Endothelial cell of umbilical vein (primary cell): ENCODE measurements around the gene PCDHGA1. TPM values are rescaled to one million over a fixed set of nuclear protein-coding genes. Genes with fewer than 3 reads are reported as not detected.

ENCODE experiments used
- BruUV-seq: library from RNA; stranded (reverse); fragments of 400-500 nt; replicated peaks from 2 replicates; lab custom pipeline; 2021; lab: Mats Ljungman, UMichigan
- CTCF ChIA-PET: fragments of 300-600, 350-600 bp; sonication (Branson Sonifier 250); formaldehyde crosslinking; loops from one replicate; lab custom pipeline; 2021; ENCODE audit warnings: antibody characterized with exemption, inconsistent platforms; lab: Charles Lee
- POLR2A ChIA-PET: fragments of 300-600, 350-600 bp; sonication (Branson Sonifier 250); formaldehyde crosslinking; loops from one replicate; lab custom pipeline; 2021; ENCODE audit warnings: antibody characterized with exemption, inconsistent platforms; lab: Charles Lee
- DNase-seq: peaks from one replicate; pipeline ENCODE4 v3.0.0-alpha.2; 2011; ENCODE audit warnings: low read depth, low spot score
- FAIRE-seq: peaks from 2 replicates; lab custom pipeline; 2011; peaks lifted over from hg19 to GRCh38; lab: Jason Lieb, UNC
- H2AFZ ChIP-seq: 2 replicates; pipeline ENCODE4 v1.6.0; 2012; ENCODE audit warnings: low read depth, low read length, control low read depth, inconsistent platforms
- H3K27ac ChIP-seq: 2 replicates; pipeline ENCODE4 v1.5.1; 2011; ENCODE audit warnings: low read depth, mild to moderate bottlenecking, control low read depth, low read length, moderate library complexity; ENCODE audit not compliant: insufficient read depth
- H3K27me3 ChIP-seq, 2 experiments: 2 replicates each; pipeline versions ENCODE4 v1.6.0 to v1.6.1; 2011; ENCODE audit warnings: low read length in 2 of 2, mixed read lengths in 1 of 2; ENCODE audit not compliant: control insufficient read depth in 2 of 2, insufficient read depth in 2 of 2
- H3K36me3 ChIP-seq, 2 experiments: 2 replicates in 1 of 2; 3 replicates in 1 of 2; pipeline ENCODE4 v1.5.1; 2011; ENCODE audit warnings: low read length in 2 of 2, mild to moderate bottlenecking in 1 of 2, moderate library complexity in 1 of 2; ENCODE audit not compliant: control insufficient read depth in 2 of 2, insufficient read depth in 2 of 2; ENCODE audit errors: extremely low read depth in 1 of 2
- H3K4me1 ChIP-seq: 3 replicates; pipeline ENCODE4 v1.5.1; 2011; ENCODE audit warnings: mild to moderate bottlenecking, low read length; ENCODE audit not compliant: control insufficient read depth, insufficient read depth; ENCODE audit errors: extremely low read depth
- H3K4me2 ChIP-seq: 2 replicates; pipeline ENCODE4 v1.6.1; 2011; ENCODE audit warnings: low read length, control low read depth, mixed read lengths; ENCODE audit not compliant: insufficient read depth
- H3K4me3 ChIP-seq, 3 experiments: fragments of 200-600 bp in 1 of 3; sonication (generic), shearing (Covaris generic) in 1 of 3; replicated peaks in 1 of 3; 2 replicates each; pipeline ENCODE4 v1.5.1; 2011 to 2016; ENCODE audit warnings: control low read depth in 3 of 3, low read length in 3 of 3, mild to moderate bottlenecking in 2 of 3, inconsistent platforms in 1 of 3, low read depth in 1 of 3, moderate library complexity in 1 of 3; ENCODE audit not compliant: insufficient read depth in 1 of 3
- H3K79me2 ChIP-seq: 2 replicates; pipeline ENCODE4 v1.6.0; 2012; ENCODE audit warnings: low read length, inconsistent platforms; ENCODE audit not compliant: control insufficient read depth, insufficient read depth
- H3K9ac ChIP-seq: replicated peaks from 2 replicates; pipeline ENCODE3; 2011; ENCODE audit warnings: low read length, control low read depth; ENCODE audit not compliant: insufficient read depth; ENCODE audit errors: extremely low read depth
- H3K9me1 ChIP-seq: replicated peaks from 3 replicates; pipeline ENCODE4 v1.6.0; 2011; ENCODE audit warnings: mild to moderate bottlenecking, low read length; ENCODE audit not compliant: control insufficient read depth, insufficient read depth; ENCODE audit errors: extremely low read depth
- H3K9me3 ChIP-seq: replicated peaks from 2 replicates; pipeline ENCODE4 v1.5.1; 2012; ENCODE audit warnings: low read length, inconsistent platforms; ENCODE audit not compliant: control insufficient read depth, insufficient read depth
- H4K20me1 ChIP-seq: replicated peaks from 2 replicates; pipeline ENCODE3; 2011; ENCODE audit warnings: mild to moderate bottlenecking, low read length; ENCODE audit not compliant: control insufficient read depth, insufficient read depth; ENCODE audit errors: extremely low read depth
- EZH2 ChIP-seq: IDR thresholded peaks from 2 replicates; pipeline ENCODE4 v1.6.1; 2012; ENCODE audit warnings: borderline replicate concordance, low read depth, mild to moderate bottlenecking, moderate library complexity, low read length, inconsistent platforms; ENCODE audit not compliant: severe bottlenecking
- FOS ChIP-seq: IDR thresholded peaks from 2 replicates; pipeline ENCODE4 v1.6.1; 2011; ENCODE audit warnings: mild to moderate bottlenecking, low read length, moderate library complexity, borderline replicate concordance; ENCODE audit not compliant: insufficient read depth
- JUN ChIP-seq: IDR thresholded peaks from 2 replicates; pipeline ENCODE4 v1.6.1; 2011; ENCODE audit warnings: borderline replicate concordance, low read depth; ENCODE audit not compliant: insufficient read length, insufficient read depth
- POLR2A ChIP-seq: IDR thresholded peaks from 2 replicates; pipeline ENCODE4 v1.6.1; 2012; ENCODE audit warnings: low read depth, mild to moderate bottlenecking, control low read depth, low read length
- dilution Hi-C: fragments of 300-500 bp; cut with MboI; formaldehyde crosslinking; loops from one replicate; pipeline ENCODE4 v1.15.0; 2019; ENCODE audit warnings: low sequenced_read_pairs; ENCODE audit not compliant: extremely low pct_ligation_motif_present
- intact Hi-C: fragments of 100-400 bp; cut with micrococcal nuclease; formaldehyde crosslinking; loops from one replicate; pipeline ENCODE4 v1.10.0; 2022
- polyA plus RNA-seq, 4 experiments: library from polyadenylated mRNA; depleted of rRNA in 3 of 4; stranded (reverse) in 3 of 4; unstranded in 1 of 4; fragments of >200 nt; gene quantifications; 2 replicates each; pipeline versions ENCODE4 v1.2.1 to v1.2.3, GENCODE V29; 2011 to 2012; ENCODE audit warnings: missing spikeins in 1 of 4
- total RNA-seq: library from RNA; stranded (reverse); gene quantifications from 2 replicates; pipeline ENCODE4 v1.2.3, GENCODE V29; 2021
- TF ChIP-seq, protein P1 (sequence below), 2 donors: IDR thresholded peaks; 1 replicate in 1 of 2; 2 replicates in 1 of 2; pipeline ENCODE4 v1.5.1; 2011; ENCODE audit warnings: low read length in 2 of 2, mild to moderate bottlenecking in 2 of 2, moderate library complexity in 2 of 2, control low read depth in 1 of 2, inconsistent platforms in 1 of 2, low read depth in 1 of 2; ENCODE audit not compliant: insufficient read depth in 1 of 2; ENCODE audit errors: extremely low read depth in 1 of 2
- TF ChIP-seq, protein P2 (sequence below): IDR thresholded peaks from 2 replicates; pipeline ENCODE4 v1.6.1; 2011; ENCODE audit not compliant: insufficient read depth, insufficient read length

The PCDHGA1 gene
- total and polyA plus RNA-seq, 2 donors (not counting 3 experiments of a cell fraction or from before 2014, with no cell fraction given), result 0.22 to 0.44 TPM

DNA sequence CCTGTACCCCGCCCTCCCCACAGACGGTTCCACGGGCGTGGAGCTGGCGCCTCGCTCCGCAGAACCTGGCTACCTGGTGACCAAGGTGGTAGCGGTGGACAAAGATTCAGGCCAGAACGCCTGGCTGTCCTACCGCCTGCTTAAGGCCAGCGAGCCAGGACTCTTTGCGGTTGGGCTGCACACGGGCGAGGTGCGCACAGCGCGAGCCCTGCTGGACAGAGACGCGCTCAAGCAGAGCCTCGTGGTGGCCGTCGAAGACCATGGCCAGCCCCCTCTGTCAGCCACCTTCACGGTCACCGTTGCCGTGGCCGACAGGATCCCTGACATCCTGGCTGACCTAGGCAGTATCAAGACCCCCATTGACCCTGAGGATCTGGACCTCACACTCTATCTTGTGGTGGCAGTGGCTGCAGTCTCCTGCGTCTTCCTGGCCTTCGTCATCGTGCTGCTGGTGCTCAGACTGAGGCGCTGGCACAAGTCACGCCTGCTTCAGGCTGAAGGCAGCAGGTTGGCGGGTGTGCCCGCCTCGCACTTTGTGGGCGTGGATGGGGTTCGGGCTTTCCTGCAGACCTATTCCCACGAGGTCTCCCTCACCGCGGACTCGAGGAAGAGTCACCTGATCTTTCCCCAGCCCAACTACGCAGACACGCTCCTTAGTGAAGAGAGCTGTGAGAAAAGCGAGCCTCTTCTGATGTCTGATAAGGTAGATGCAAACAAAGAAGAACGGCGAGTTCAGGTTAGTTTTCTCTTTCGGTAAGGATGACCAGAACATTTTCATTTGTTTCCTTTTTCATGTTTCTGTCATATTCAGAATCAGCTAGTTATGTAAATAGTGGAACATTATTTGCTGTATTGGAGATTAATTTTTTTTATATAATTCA is 35.9 kb downstream of the PCDHGA1 start:
- BruUV-seq, result no TSS peak
- CTCF ChIA-PET, result interaction anchor here (0.8 to 1.3 kb wide), 2 partner anchors 22 to 36 kb away, joined by 3 read pairs; partner anchors contain the start of genes PCDHGA1 and PCDHGA3
- Histone ChIP-seq H3K79me2 (no peaks in the 10 kb centered on the region), H3K9me3 (peaks cover 2% of the 10 kb centered on the region), H3K9me1 (no peaks in the 10 kb centered on the region), H2AFZ (no peak overlapping the region), H3K4me1 (no peaks in the 10 kb centered on the region), H3K27me3 (peaks cover 52 to 90% of the 10 kb centered on the region in 2 experiments), H3K36me3 (no peaks in the 10 kb centered on the region), H4K20me1 (no peaks in the 10 kb centered on the region), H3K9ac (no peak overlapping the region), H3K4me3 (no peak overlapping the region), H3K27ac (no peak overlapping the region), H3K4me2 (no peak overlapping the region)
- TF ChIP-seq FOS (no peak), EZH2 (peak; percentile 39)
- dilution Hi-C loops (no loop called here), intact Hi-C loops (no loop called here)
- POLR2A ChIA-PET, result no interaction called here
- FAIRE-seq, result no peak
- DNase-seq, result no peak

DNA sequence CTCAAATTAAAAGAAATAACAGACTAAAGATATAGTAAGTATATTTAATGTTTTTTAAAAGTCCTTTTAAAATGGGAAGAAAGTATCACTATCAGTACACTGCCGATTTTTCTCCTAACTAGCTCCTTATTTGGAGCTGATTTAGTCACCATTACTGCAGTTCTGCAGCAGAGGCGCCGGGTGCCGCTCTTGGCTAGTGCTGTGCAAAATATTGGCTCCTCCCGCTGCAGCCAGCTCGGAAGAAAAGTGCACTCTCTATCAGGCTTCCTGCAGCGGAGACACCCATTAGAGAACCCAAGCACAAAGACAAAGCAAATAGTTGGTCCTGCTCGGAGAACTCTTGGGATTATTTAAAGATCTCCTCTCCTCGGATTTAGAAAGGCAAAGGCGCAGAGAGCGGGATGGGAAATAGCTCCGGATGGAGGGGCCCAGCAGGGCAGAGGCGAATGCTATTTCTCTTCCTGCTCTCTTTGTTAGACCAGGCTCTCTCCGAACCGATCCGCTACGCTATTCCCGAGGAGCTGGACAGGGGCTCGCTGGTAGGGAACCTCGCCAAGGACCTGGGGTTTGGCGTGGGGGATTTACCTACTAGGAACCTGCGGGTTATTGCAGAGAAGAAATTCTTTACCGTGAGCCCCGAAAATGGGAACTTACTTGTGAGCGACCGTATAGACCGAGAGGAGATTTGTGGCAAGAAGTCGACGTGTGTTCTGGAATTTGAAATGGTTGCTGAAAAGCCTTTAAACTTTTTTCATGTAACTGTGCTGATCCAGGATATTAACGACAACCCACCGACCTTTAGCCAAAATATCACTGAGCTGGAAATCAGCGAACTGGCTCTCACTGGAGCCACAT is 39.9 kb downstream of the PCDHGA1 start, which contains the start of gene PCDHGB3:
Gene PCDHGB3 (plus strand): TSS at position 249 of the 855 bp plus-strand sequence. CDS start 153 bp downstream, at position 402.
- intact Hi-C loops, result loop anchor here (1.0 to 5.0 kb wide), 2 partner anchors 52 to 191 kb away; partner anchors contain the start of gene PCDHGA11
- peaks cover 40 to 91% of the 10 kb centered on the region in 2 experiments for H3K27me3 ChIP-seq
- peaks cover under 1% of the 10 kb centered on the region for H3K9me3 ChIP-seq
- TF ChIP-seq POLR2A, result no peak
- TF ChIP-seq, protein P1, sequence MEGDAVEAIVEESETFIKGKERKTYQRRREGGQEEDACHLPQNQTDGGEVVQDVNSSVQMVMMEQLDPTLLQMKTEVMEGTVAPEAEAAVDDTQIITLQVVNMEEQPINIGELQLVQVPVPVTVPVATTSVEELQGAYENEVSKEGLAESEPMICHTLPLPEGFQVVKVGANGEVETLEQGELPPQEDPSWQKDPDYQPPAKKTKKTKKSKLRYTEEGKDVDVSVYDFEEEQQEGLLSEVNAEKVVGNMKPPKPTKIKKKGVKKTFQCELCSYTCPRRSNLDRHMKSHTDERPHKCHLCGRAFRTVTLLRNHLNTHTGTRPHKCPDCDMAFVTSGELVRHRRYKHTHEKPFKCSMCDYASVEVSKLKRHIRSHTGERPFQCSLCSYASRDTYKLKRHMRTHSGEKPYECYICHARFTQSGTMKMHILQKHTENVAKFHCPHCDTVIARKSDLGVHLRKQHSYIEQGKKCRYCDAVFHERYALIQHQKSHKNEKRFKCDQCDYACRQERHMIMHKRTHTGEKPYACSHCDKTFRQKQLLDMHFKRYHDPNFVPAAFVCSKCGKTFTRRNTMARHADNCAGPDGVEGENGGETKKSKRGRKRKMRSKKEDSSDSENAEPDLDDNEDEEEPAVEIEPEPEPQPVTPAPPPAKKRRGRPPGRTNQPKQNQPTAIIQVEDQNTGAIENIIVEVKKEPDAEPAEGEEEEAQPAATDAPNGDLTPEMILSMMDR (IDR thresholded peaks at IDR 0.05; ENCODE audit: extremely low read depth in 1 of 2, insufficient read depth in 1 of 2, low read depth in 1 of 2, low read length in 2 of 2), result peak in 1 of 2 donors; percentile 24
- TF ChIP-seq, protein P2, sequence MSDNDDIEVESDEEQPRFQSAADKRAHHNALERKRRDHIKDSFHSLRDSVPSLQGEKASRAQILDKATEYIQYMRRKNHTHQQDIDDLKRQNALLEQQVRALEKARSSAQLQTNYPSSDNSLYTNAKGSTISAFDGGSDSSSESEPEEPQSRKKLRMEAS, result no peak
- no peak for TF ChIP-seq JUN
- dilution Hi-C loops, result no loop called here
- H4K20me1 ChIP-seq, result no peaks in the 10 kb centered on the region
- no peaks in the 10 kb centered on the region for H3K79me2 ChIP-seq
- no peaks in the 10 kb centered on the region for H3K36me3 ChIP-seq
- no peak within 1 kb of the TSS for H2AFZ ChIP-seq
- peak; percentile 40 for DNase-seq
- no peaks in the 10 kb centered on the region for H3K9me1 ChIP-seq
- no peaks in the 10 kb centered on the region for H3K4me1 ChIP-seq
- ChIA-PET POLR2A (no interaction called here), CTCF (interaction anchor here (0.5 to 3.5 kb wide), 35 partner anchors 10 to 249 kb away, joined by 3 to 57 read pairs (median 5); partner anchors contain the start of genes DIAPH1, PCDHB14, PCDHB15 and PCDHGA1)
- TSS peak; percentile 11 for BruUV-seq
- no peak within 1 kb of the TSS for H3K9ac ChIP-seq
- H3K4me3 ChIP-seq, result peak within 1 kb of the TSS in 1 of 3 experiments; percentile 23
- no peak within 1 kb of the TSS for H3K27ac ChIP-seq
- FAIRE-seq, result no peak
- H3K4me2 ChIP-seq, result peak within 1 kb of the TSS; percentile 45
